ENCODE data around the gene CCM2. TPM values are rescaled to one million over a fixed set of nuclear protein-coding genes. Genes with fewer than 3 reads are reported as not detected.

The CCM2 gene
- polyA plus RNA-seq, 3 donors: 29.2 to 34.4 (median 31.1) TPM

DNA sequence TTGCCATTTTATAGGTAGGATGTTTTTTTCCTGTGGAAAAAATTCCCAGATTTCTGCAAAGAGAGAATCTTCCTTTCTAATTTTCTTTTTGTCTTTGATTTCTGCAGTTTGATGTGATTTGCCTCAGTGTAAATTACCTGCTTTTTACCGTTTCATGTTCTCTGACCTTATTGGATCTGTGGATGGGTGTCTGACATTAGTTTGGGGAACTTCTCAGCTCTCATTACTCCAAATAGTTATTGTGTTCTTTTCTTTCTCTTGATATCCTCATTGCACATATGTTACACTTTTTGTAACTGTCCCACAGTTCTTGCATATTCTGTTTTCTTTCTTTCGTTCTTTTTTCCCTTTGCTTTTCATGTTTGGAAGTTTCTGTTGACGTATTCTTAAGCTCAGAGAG, 60.3 kb downstream of the CCM2 start:
- no peak for DNase-seq

GRCh38 chr7:45061352-45061751, 61.4 kb downstream of the CCM2 start:
- DNase-seq: no peak

- DNase-seq: no peak
Observed at GRCh38 chr7:45061806-45062425, 61.9 kb downstream of the CCM2 start.

DNA sequence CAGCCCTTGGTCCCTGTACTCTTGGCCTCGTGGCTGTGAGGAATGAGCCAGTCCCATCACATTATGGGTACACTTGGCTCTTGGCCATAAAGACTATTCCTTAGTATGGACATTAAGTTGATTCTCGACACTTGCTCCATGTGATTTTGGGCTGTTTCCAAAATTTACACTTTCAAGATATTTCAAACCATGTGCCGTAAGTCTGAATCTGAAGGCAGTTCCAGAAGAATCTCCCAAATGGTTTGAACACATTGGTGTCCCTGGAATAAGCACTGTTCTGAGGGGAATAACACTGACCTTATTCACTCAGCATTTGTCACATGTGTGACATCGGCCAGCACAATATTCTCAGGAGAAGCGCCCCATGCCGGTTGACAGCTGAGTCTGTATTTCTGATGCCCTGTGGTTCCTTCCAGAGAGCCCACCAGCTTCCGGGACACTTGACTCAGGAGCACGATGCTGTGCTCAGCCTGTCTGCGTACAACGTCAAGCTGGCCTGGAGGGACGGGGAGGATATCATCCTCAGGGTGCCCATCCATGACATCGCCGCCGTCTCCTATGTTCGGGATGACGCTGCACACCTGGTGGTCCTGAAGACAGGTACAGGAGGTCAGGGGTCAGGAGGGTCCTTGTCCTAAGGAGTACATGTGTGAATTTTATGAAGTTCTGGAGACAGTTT, 64.2 kb downstream of the CCM2 start:
- DNase-seq: no peak

DNA sequence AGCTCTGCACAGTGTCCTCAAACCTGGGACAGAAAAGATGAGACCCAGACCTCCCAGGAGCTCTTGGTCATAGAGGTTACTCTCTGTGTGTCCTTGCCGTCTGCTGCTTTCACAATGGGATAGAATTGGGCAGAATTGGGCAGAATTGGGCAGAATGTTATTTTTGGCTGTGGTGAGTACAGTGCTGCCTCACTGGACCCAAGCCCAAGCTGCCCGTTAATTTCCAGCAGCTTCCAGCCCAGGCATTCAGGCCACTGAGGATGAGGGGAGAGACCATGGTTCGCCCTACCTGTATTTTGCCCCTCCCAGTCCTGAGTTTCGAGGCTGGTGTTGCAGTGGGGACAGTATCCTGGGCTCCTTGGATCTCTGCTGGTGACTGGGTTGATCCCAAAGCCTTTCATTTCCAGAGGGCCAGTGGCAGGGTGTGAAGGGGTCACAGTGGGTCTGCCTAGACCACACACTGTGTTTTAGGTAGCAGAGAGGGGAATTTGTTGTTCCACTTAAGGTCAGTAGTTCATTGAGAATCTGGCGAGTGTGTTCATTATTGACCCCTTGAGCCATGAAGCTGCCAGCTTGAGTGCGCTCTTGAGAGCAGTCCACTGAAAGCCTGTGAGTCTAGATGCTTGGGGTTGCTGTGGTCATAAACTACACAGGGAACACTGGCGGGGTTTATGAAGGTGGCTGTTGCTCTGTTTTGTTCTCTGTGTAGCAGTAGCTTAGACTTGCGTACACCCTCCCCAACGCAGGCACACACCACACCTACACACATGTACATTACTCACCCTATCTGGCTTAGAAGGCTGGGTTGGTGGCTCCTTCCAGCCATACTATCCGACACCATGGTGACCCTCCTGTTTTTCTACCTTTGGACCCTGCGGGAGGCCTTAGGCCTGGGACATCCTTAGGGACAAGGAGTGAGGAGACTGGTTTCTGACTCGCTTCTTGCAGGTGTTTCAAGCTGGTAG, 65.3 kb downstream of the CCM2 start:
- no peak for DNase-seq

DNA sequence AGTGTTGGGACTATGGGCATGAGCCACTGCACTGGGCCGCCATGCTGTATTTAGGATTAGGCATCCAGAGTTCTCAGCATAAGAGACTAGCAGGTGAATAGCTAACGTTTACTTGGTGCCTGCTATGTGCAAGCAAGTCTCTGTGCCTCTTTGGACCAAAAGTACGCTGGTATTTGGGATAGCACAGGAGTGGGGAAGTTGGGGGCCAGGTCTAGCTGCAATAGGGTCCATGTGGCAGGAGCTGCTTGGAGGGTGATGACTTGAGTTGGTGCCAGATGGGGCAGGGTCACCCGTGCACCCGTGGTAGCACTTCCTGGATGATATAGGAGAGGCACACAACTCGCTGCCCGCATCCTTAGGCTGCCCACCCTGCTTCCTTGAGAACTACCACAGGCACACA, 66.4 kb downstream of the CCM2 start:
- no peak for DNase-seq

- no peak for DNase-seq
Observed at GRCh38 chr7:45067582-45067981, 67.6 kb downstream of the CCM2 start.

GRCh38 chr7:45068236-45069023, 68.4 kb downstream of the CCM2 start:
- no peak for DNase-seq

- DNase-seq: no peak
Observed at GRCh38 chr7:45069444-45070253, 69.6 kb downstream of the CCM2 start.

- DNase-seq: no peak
Observed at GRCh38 chr7:45070254-45070642, 70.2 kb downstream of the CCM2 start.

DNA sequence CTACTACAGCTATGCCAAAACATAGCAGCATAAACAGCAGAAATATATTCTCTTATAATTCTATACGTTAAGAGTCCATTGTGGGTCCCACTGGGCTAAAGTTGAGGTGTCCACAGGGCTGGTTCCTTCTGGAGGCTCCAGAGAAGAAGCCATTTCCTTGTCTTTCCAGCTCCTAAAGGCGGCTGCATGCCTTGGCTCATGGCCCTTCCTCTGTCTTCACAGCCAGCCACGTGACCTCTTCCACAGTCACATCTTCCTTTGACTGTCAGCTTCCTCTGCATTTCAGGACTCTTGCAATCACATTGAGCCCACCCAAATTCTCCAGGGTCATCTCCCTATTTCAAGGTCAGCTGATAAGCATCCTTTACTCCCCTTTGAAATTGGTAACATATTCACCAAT, 71.5 kb downstream of the CCM2 start:
- no peak for DNase-seq

- no peak for DNase-seq
Observed at GRCh38 chr7:45072131-45073030, 72.4 kb downstream of the CCM2 start.

DNA sequence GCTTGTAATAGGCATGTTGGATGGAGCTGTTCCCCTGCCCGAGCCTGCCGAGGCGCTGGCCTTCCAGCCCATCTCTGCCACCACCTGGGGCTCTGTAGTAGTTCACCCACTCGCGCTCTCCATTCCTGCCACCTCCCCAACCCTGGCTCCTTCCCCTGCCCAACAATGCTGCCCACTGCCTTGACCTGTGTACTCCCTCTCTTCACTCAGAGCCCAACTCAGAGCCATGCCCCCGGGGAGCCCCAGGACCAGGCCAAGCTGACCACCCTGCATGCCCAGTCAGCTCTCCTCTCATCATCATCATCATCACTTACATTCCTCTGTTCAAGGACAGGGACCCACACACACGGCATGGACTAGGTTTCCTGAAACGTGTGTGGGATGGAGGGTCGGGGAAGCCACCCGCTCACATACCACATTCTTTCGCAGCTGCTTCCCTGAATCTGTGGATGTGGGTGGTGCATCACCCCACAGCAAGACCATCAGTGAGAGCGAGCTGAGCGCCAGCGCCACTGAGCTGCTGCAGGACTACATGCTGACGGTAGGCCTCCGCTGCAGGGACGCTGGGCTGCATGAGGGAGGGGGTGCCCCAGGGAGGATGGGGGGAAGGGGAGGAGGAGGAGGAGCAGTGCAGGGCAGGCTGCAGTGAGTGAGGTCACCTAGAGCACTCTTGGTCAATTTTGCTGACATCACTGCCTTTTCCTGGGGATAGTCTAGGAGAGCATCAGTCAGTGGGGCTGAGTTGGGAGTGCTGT, 73.2 kb downstream of the CCM2 start:
- DNase-seq: no peak

GRCh38 chr7:45073786-45074527, 74.0 kb downstream of the CCM2 start:
- DNase-seq: no peak

DNA sequence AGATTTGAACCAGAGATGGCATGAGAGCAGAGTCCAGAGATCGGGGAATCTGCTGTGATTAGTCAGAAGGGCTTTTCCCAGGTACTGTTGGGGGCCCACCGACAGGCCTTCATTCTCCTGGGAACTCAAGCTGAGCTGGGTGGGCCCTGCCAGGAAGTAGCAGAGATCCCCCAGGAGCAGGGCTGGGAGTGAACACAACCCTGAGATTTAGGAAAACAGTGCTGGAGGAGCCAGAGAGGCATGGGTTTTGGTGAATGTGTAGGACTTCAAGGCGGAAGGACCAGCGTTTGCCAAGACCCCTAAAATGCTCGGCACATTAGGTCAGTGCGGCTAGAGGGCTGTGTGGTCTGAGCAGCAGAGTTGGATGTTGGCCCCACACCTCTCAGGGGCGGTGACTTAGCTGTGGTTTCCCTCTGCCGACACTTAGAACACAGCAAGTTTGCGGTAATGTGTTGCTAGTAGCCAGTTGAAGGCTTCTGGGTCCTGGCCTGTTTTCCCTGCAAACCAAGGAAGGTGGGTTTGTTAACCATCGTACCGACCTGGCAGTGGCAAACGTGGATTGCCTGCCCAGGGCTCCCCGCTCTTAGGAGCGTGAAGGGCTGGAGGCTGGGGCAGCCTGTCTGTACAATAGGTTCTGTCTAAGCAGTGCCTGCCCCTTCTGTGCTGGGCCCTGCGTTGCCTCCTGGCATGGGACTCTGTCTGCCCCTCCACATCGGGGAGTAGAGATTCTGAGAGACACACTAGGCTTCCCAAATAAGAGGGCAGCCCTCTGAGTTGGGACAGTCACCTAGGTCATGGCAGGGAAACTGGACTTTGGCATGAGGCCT, 74.7 kb downstream of the CCM2 start:
- no peak for DNase-seq

DNA sequence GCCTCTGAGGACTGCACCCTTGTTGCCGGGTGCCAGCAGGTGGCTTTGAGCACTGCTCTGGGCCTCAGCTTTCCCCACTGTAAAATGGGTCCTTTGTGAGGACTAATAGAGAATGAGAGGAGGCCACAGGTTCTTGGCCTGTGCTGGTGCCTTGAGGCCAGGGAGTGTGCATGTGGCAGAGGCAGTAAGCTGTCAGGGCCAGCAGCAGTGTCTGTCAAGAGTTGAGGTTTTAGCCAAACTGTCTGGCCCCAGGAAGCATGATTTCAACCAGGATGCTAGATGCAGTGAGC, 75.3 kb downstream of the CCM2 start:
- DNase-seq: no peak

GRCh38 chr7:45075871-45076796, 76.1 kb downstream of the CCM2 start:
- DNase-seq: no peak
